ENCODE results near the gene NFAM1.

The NFAM1 gene

GRCh38 chr22:42414021-42414420 is 18.2 kb downstream of the NFAM1 start:
- no peak for DNase-seq

DNA sequence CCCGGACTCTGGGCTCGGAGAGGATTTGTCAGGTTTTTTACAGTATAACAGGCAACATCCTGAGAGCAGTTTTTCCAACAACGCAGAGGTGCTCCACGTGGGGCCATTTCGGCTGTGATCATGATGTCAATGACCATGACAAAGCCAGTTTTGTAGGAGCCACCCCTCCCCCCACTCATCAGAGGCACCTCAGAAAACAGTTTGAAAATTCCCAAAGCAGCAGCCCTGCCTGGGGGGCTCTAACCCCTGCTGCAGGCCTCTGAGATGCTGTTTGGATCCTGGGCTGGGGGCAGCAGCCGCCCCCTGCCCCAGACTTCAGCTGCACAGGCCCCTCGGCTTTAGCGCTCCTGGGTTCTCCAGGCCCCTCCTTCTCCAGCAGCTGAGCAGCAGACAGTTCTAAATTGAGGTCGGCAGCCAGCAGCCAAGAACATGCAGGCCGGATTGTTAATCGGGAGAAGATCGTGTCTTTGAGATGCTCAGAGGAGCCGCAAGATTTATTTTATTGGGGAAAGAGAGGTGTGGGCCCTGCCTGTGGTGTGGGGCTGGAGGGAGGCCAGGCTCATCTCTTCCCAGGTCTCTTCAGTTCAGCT is 19.4 kb downstream of the NFAM1 start:
- no peak for DNase-seq

- DNase-seq = no peak
Observed at GRCh38 chr22:42410708-42411107, 21.5 kb downstream of the NFAM1 start.

GRCh38 chr22:42408810-42409529 is 23.2 kb downstream of the NFAM1 start:
- DNase-seq = no peak

- DNase-seq = no peak
Observed at GRCh38 chr22:42408276-42408675, 23.9 kb downstream of the NFAM1 start.

- DNase-seq = no peak
Observed at GRCh38 chr22:42404266-42404665, 27.9 kb downstream of the NFAM1 start.

DNA sequence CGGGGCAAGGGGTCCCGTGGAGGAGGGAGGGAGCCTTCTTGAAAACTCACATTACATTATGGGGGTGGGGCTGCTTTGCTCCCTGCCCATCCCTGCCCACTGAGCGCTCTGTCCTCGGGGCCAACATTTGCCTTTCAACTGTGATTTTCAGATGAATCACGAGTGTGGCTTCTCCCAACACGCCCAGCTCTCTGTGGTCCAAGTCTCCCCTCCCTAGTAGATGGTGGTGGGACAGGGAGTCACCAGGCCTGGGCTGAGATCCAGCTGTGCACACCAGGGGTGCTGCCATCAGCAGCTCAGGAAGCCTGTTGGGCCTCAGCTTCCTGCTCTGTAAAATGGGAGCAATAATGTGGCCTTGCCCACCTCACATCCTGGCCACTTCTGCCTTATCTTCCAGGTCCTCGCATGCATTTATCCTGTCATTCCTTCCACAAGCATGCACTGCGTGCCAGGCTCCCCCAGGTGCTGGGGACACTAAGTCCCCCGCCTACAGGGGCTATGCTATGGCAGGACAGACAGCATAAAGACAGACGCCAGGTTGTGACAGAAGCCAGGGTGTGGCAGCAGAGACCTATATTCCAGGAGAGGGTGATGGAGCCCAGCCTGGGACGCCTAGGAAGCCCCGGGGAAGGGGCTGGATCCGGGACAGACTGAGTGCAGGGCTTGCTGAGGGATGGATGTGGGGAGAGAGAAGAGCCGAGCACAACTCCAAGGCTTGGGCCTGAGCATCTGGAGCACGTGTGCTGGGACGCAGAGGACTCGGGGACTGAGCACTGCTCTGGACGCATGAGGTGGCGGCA is 30.5 kb downstream of the NFAM1 start:
- no peak for DNase-seq

DNA sequence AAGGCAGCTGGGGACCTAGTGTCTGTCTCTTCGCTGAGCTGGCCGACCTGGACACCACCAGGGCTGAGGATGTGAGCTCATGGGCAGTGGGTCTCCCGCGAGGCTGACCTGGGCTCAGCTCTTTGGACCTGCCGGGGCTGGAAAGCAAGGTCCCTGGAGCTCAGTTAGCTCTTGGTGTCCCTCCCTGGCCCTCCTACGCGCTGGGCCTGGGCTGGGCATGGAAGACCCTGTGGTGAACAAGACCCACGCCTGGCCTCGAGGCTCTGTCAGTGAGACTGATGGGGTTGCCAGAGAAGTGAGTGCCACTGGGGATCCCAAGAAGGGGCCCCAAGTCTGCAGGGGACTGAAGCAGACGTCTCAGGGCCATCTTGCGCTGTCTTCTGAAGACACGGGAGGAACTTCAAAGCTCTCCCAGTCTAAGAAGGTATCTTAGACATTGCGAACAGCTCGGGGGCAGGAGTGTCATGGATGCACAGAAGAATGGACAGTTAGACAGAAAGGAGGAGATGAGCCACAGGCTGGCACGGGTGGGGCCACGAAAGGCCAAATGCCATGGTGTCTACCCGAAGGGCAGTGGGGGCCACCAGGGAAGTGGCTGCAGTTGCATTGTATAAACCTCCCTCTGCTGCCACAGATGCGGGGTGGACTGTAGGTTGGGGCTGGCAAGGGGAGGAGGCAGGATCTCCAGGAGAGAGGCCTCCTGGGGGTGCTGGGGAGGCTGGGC is 31.2 kb downstream of the NFAM1 start:
- DNase-seq = no peak

DNA sequence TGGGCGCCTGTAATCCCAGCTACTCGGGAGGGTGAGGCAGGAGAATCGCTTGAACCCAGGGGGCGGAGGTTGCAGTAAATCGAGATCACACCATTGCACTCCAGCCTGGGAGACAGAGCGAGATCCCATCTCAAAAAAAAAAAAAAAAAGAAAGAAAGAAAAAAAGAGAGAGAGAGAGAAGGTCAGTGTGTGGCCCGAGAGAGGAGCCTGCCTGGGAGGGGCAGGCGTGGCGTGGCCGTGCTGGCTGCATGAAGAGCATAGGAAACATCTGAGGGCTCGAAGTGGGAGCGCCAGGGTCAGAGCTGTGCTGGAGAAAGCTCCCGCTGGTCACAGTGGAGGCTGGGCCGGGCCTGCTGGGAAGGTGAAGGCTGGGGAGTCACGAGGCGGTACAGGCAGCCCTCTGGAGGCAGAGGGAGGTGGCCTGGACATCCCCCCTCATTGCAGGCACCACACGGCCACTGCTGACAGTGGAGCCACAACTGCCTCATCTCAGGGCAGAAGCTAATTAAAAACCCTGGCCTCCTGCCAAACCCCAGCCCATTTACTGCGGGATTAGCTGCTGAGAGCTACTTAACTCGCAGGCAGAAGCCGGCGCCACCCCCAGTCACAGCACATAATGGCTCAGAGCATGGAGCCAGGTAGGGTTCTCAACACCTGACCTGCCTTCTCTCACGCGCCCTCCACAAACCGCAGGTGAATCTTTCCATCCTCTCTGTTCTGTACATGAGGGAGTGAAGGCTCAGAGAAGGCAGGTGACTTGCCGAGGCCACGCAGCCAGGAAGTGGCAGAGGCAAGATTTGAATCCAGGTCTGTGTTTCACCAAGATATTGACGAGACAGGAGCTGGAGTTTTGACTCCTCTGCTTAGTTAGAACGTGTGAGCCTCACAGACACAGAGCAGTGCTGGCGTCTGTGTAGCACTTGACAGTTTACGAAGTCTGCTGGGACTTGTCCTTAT is 32.6 kb downstream of the NFAM1 start:
- DNase-seq = peak; percentile 2 to 19

DNA sequence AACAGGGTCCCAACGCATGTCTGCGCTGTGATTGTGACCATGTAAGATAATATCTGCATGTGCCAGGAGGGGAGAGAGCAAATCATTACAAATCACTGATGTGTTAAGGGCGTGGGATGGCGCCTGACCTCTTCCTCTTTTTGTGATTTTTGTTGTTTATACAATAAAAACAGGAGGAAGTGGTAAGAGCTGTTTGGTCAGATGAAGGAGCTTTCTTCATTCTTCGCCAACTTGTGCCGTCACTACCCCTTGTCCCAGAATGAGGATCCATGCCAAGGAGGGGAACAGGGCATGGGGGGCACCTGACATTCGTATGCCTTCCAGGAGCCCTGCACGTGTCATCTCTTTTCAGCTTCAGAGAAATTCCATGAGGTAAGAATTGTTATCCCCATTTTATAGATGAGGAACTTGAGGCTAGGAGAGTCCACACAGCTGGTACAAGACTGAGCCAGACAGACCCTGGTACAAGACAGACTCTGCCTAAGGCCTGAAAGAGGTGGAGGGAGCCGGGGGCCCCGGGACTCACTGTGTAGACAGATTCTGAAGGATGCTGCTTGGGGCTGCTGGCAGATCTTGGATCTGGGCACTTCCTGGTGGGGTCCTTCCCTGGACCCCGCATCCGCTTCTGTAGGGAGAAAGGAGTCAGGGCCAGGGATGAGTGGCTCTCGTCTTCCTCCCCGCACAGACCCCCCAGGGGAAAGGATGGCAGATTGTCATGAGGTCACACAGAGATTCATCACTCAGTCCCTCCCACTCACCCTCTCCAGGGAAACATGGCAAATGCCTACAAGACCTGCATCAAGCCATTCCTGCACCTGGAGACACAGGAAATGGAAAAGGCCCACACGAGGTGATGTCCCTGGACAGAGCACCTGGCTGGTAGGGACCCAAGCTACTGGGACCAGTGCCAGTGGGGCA is 34.6 kb downstream of the NFAM1 start:
- no peak for DNase-seq

- DNase-seq = no peak
Observed at GRCh38 chr22:42396621-42397331, 35.4 kb downstream of the NFAM1 start.

DNA sequence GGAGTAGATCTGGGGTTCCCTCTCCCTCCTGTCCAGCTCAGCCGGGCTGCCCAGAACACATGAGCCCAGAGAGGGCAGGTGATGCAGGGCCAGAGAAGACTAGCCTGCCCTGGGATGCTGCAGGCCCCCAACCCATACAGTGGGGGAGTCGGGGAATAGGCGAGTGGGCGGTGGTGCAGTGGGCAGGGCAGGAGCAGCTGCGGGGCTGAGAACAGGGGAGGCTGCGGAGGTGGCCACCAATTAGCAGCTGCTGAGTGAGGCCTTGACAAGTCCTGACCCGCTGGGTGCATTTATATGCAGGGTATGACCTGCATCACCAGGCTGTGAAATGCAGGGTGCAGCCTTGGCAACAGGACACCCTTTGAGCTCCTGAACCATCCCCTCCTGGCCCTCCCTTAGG is 43.1 kb downstream of the NFAM1 start:
- no peak for DNase-seq

GRCh38 chr22:42388130-42388797 is 43.9 kb downstream of the NFAM1 start:
- DNase-seq = peak; percentile 58 to 67

DNA sequence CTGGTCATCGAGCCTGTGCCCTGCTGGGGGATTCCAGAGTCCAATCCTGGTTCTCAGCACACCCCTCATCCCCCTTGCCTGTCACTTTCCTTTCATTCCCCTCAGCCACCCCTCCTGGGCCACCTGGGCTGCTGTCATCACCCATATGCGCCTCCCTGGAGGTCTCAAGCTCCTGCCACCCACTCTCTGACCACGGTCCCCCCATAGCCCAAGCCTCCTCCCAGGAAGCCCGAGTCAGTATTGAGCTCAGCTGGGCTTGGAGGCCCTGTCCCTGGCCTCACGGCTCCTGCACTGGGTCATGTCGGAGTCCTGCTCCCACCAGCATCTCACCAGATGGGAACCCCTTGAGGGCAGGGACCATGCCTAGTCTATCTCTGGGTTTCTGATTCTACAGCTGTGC is 44.6 kb downstream of the NFAM1 start:
- no peak for DNase-seq

GRCh38 chr22:42385696-42386095 is 46.5 kb downstream of the NFAM1 start:
- DNase-seq = no peak

DNA sequence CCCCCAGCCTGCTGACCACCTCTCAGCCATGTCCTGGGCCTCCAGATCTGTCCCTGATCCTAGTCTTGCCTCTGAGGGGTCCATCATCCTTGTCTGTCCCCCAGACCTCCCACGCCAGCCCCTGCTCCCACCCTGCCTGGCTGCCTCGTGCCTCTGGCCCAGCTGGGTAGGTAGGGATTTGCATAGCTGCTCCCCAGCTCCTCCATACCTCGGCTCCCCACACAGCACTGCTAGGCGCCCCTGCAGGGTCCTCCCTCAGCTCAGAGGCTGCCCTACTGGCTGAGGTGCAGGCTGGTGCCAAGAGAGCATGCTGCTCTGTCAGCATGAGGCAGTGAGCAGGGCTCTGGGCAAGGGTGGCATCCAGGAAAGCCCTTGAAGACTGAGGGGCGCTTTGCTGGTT is 47.7 kb downstream of the NFAM1 start:
- DNase-seq = no peak

DNA sequence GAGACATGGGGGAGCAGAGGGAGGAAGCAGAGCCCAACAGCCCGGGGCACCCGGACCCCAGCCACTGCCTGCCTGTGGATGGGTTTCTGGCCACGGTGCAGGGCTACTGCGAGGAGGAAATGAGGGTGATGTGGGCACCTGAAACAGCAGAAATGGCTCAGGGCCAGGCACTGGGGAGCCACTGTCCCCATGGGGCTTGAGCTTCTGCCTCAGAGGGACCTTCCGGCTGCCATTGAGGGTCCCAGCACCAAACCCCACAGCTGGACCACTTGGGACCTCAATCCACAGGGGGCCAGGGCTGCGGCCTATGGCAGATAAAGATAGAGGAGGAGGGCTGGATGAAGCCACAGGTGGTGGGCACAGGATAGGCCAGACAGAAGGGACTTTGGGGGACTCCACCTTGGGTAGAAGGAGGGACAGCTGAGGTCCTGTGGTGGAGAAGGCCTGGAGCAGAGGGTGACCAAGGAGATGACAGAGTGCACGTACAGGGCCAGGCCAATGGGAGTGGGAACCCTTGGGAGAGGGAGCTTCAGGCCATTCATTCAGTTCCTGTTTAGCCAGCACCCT is 48.3 kb downstream of the NFAM1 start:
- no peak for DNase-seq

- no peak for DNase-seq
Observed at GRCh38 chr22:42383287-42383686, 48.9 kb downstream of the NFAM1 start.

- no peak for DNase-seq
Observed at GRCh38 chr22:42380769-42381551, 51.2 kb downstream of the NFAM1 start.

Data from NCI-H1930 (cell line).